Activated naive CD4-positive, alpha-beta T cell treated with anti-CD3 and anti-CD28 coated beads, Interleukin-2, amount 50 U/mL, for 24 hours (primary cell): Measurements from ENCODE around the gene COMTD1.

ENCODE experiments used
- H3K27ac Mint-ChIP-seq: one replicate; pipeline ENCODE4 v1.8.0; 2021; ENCODE audit warnings: mild to moderate bottlenecking, mixed read lengths
- H3K27me3 Mint-ChIP-seq: one replicate; pipeline ENCODE4 v1.8.0; 2021; ENCODE audit warnings: mixed read lengths
- H3K36me3 Mint-ChIP-seq: one replicate; pipeline ENCODE4 v1.8.0; 2021; ENCODE audit warnings: mixed read lengths
- H3K4me1 Mint-ChIP-seq: one replicate; pipeline ENCODE4 v1.8.0; 2021; ENCODE audit warnings: mixed read lengths
- H3K4me3 Mint-ChIP-seq: one replicate; pipeline ENCODE4 v1.8.0; 2021; ENCODE audit warnings: mild to moderate bottlenecking, mixed read lengths
- H3K9me3 Mint-ChIP-seq: one replicate; pipeline ENCODE4 v1.8.0; 2021; ENCODE audit warnings: mixed read lengths

Gene COMTD1

GRCh38 chr10:75253281-75254220, 17.8 kb upstream of the COMTD1 start:
- H3K4me3 Mint-ChIP-seq: no peak overlapping the region
- H3K27ac Mint-ChIP-seq: no peak overlapping the region
- peaks cover 11% of the 10 kb centered on the region for H3K9me3 Mint-ChIP-seq
- H3K27me3 Mint-ChIP-seq: no peaks in the 10 kb centered on the region
- H3K36me3 Mint-ChIP-seq: peaks cover 7% of the 10 kb centered on the region
- H3K4me1 Mint-ChIP-seq: no peaks in the 10 kb centered on the region

GRCh38 chr10:75250934-75251333, 15.2 kb upstream of the COMTD1 start:
- Mint-ChIP-seq H3K27me3 (no peaks in the 10 kb centered on the region), H3K9me3 (peaks cover 11% of the 10 kb centered on the region), H3K36me3 (peaks cover 7% of the 10 kb centered on the region), H3K4me1 (no peaks in the 10 kb centered on the region), H3K27ac (no peak overlapping the region), H3K4me3 (no peak overlapping the region)

DNA sequence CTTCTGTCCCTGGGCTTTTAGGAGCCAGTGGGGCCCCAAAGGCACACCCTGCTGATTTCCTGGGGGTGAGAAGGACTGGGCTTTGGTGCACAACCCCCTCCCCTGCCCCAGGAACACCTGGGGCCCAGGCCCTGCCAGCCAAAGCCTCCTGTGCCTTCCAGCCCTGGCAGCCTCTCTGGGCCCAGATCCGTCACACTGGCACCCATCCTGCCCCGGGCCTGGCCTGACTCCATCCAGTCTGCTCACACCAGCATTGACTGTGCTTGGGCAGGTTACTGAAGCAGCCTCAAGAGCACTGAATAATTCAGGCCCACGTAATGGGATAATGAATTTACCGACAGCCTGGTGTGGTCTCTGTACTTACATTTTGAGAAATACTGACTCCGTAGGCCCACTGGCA, 12.0 kb upstream of the COMTD1 start:
- H3K36me3 Mint-ChIP-seq: no peaks in the 10 kb centered on the region
- H3K4me3 Mint-ChIP-seq: no peak overlapping the region
- H3K27me3 Mint-ChIP-seq: no peaks in the 10 kb centered on the region
- no peak overlapping the region for H3K27ac Mint-ChIP-seq
- no peaks in the 10 kb centered on the region for H3K9me3 Mint-ChIP-seq
- no peaks in the 10 kb centered on the region for H3K4me1 Mint-ChIP-seq

GRCh38 chr10:75246506-75246905, 10.7 kb upstream of the COMTD1 start:
- Mint-ChIP-seq H3K4me3 (no peak overlapping the region), H3K4me1 (no peaks in the 10 kb centered on the region), H3K27ac (no peak overlapping the region)

DNA sequence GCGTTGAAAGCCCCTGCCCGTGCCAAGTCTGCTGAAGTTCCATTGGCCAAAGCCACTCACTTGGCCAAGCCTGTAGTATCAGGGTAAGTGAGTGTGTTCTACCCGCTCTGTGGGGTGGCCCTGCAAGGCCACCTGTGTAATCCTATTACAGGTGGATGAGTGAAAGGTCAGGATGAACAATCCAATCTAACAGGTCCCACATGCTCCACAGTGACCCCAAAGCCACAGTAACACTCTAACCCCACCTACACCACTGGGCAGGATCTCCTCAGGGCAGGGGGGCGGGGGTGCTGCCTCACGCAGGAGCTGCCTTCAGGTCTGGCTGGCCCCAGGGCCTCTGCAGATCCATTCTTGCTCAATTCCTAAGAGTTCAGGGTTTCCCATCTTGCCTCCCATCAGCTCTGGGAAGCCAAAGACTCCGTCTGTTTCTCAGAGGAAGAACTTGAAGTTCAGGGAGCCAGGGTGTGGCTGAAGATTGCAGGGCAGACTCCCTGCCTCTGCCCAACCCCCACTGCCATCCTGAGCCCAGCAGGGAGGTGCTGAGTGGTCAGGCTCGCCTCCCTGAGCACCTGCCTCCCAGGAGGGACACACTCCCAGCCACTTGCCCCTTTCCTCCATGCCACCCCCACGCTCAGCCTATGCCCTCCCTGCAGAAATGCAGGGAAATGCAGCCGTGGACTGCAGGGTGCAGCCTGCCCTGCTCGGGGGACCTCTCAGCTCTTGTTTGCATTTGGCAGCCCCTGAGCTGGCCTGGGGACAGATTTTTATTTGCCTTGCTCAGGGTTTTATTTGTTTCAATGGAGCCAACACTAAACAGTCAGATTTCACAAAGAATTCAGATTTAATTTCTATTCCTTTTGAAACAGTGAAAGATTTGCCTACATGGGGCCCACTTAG, 9.8 kb upstream of the COMTD1 start:
- no peaks in the 10 kb centered on the region for H3K27me3 Mint-ChIP-seq
- no peaks in the 10 kb centered on the region for H3K36me3 Mint-ChIP-seq
- H3K4me1 Mint-ChIP-seq: no peaks in the 10 kb centered on the region
- H3K4me3 Mint-ChIP-seq: no peak overlapping the region
- H3K27ac Mint-ChIP-seq: no peak overlapping the region
- no peaks in the 10 kb centered on the region for H3K9me3 Mint-ChIP-seq

More at GRCh38 chr10:75246506-75246905, 10.7 kb upstream of the COMTD1 start:
- no peaks in the 10 kb centered on the region for H3K9me3 Mint-ChIP-seq
- H3K36me3 Mint-ChIP-seq: no peaks in the 10 kb centered on the region
- no peaks in the 10 kb centered on the region for H3K27me3 Mint-ChIP-seq

GRCh38 chr10:75244487-75245353, 9.0 kb upstream of the COMTD1 start:
- H3K4me3 Mint-ChIP-seq: no peak overlapping the region
- no peaks in the 10 kb centered on the region for H3K4me1 Mint-ChIP-seq
- no peaks in the 10 kb centered on the region for H3K9me3 Mint-ChIP-seq
- no peaks in the 10 kb centered on the region for H3K36me3 Mint-ChIP-seq
- no peaks in the 10 kb centered on the region for H3K27me3 Mint-ChIP-seq
- no peak overlapping the region for H3K27ac Mint-ChIP-seq

DNA sequence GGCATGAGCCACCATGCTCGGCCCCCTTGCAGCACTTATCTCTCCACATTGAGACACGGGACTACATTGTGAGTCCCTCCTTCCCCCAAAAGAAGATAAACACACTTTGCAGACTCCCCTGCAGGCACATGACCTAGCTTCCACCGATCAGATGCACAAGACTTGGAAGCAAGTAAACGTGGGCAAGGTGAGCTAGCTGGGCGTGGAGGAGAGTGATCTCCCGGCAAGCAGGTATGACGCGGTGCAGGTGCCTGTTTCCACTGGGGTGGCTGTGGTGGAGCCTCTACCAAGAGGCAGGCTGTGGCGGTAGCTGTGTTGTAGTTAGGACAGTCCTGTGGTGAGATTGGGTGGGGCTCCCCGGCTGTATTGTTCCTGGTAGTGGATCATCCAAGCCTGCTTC, 7.7 kb upstream of the COMTD1 start:
- Mint-ChIP-seq H3K27ac (no peak overlapping the region), H3K36me3 (no peaks in the 10 kb centered on the region), H3K27me3 (no peaks in the 10 kb centered on the region), H3K4me1 (no peaks in the 10 kb centered on the region), H3K9me3 (no peaks in the 10 kb centered on the region), H3K4me3 (no peak overlapping the region)

GRCh38 chr10:75240329-75241076, 4.7 kb upstream of the COMTD1 start:
- Mint-ChIP-seq H3K4me3 (no peak overlapping the region), H3K36me3 (no peaks in the 10 kb centered on the region), H3K4me1 (peaks cover 8% of the 10 kb centered on the region), H3K9me3 (no peaks in the 10 kb centered on the region), H3K27me3 (no peaks in the 10 kb centered on the region), H3K27ac (no peak overlapping the region)

GRCh38 chr10:75239096-75239790, 3.5 kb upstream of the COMTD1 start:
- H3K27ac Mint-ChIP-seq: peak overlapping the region; percentile 4
- H3K36me3 Mint-ChIP-seq: no peaks in the 10 kb centered on the region
- H3K4me3 Mint-ChIP-seq: no peak overlapping the region
- H3K9me3 Mint-ChIP-seq: no peaks in the 10 kb centered on the region
- no peaks in the 10 kb centered on the region for H3K27me3 Mint-ChIP-seq
- H3K4me1 Mint-ChIP-seq: peaks cover 8% of the 10 kb centered on the region

DNA sequence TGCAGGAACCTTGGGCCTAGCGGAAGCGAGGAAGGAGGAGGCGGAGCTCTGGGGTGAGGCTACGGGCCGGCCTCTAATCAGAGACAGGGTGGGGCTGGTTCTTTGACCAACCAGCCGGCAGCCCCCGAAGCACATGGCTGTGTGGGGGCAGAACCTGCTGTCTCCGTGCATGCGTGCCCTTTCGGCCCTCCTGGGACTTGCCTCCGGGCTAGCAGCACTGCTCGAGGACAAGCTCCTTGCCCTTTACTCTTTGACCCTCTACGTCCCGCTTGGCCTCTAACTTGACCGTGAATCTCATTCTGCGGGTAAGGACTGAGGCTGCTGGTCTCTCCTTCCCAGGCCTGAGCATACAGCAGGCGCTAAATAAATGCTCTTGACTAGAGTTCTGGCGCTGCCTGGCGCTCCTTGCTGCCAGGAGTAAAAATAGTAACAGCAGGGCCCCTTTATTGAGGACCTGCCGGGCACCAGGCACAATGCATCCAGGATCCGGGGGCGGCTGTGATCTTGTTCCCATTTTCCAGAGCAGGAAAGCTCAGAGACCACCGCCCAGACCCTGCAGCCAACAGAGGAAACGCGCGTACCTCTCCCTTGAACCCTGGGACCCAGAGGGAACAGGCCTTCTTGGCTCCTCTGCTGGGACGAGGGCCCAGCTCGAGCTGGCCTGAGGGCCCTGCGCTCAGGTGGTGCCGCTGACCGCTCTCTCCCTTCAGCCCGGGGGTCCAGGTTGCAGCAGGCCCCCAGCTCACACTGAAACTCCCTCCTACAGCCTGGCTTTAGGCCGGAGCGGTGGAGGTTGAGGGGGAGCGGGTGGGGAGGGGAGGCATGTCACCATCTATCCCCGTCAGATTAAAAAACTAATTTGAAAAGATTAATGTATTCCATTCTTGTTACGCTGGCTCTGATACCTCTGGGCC, 2.7 kb upstream of the COMTD1 start:
- Mint-ChIP-seq H3K36me3 (no peaks in the 10 kb centered on the region), H3K27me3 (no peaks in the 10 kb centered on the region), H3K27ac (no peak overlapping the region), H3K4me1 (peaks cover 11% of the 10 kb centered on the region), H3K9me3 (no peaks in the 10 kb centered on the region), H3K4me3 (no peak overlapping the region)

DNA sequence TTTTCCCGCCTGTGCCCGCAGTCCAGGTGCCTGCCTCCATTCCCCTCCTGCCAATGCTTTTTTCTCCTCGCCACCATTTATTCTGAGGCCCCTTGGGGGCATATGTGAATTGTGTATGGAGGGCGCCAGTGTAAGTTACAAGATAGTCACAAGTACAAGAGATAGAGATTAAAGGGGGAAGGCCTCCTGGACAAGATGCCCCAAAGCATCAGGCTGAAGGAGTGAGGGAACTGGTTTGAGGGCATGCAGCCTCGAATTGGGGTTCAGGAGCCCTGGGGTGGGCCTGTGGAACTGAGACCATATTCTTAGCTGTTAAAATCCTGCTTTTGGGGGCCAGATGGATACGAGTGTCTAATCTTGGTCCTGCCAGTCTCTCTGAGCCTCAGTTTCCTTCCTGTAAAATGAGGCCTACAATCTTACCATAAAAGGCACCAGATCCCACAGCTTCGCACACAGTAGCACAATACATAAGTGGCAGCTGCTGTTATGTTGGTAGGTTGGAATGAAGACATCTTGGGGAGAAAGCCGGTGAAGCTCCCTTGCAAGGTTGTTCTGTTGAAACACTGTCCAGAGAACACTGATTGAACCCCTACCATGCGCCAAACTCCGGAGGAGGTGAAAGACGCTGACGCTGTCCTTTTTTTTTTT, 545 bp upstream of the COMTD1 start:
- Mint-ChIP-seq H3K9me3 (no peaks in the 10 kb centered on the region), H3K36me3 (peaks cover 3% of the 10 kb centered on the region), H3K27me3 (no peaks in the 10 kb centered on the region), H3K4me1 (peaks cover 20% of the 10 kb centered on the region), H3K4me3 (peak overlapping the region; percentile 83), H3K27ac (peak overlapping the region; percentile 99)

DNA sequence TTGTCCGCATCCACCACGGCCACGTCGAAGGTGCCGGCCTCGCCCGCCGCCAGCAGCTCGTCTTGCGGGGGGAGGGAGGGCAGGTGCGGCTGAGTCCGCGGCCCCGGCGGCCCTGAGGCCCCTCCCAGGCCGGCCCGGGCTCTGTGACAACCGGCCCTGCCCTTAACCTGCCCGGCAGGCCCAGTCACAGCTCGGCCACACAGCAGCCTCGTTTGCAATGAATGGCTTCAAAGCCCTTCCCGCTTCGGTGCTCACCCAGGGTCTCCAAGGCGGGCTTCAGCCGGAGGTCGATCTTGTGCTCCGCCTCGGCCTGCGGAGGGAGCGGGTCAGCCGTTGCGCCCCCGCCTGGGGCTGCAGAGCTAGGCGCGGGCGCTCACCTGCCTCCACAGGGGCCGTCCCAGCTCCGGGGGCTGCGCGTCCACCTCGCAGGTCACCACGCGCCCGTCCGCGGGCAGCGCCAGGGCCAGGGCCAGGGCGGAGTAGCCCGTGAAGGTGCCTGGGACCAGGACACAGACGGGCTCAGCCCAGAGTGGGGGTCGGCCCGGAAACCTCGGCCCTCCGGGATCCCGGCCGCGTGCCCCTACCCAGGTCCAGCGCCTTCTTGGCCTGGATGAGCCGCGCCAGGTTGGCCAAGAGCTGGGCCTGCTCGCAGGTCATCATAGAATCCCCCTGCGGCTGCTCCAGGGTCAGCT, 928 bp downstream of the COMTD1 start:
- Mint-ChIP-seq H3K4me3 (peak overlapping the region; percentile 62), H3K27ac (peak overlapping the region; percentile 12), H3K4me1 (peaks cover 32% of the 10 kb centered on the region), H3K9me3 (no peaks in the 10 kb centered on the region), H3K27me3 (no peaks in the 10 kb centered on the region), H3K36me3 (peaks cover 8% of the 10 kb centered on the region)
